A673 (cell line): ENCODE data around the gene NOL9.

ENCODE experiments used
- EZH2 ChIP-seq: fragments of 200-600 bp; sonication (generic); IDR thresholded peaks from 2 replicates; pipeline ENCODE4 v1.6.1; 2017; ENCODE audit warnings: borderline replicate concordance, low read depth, mild to moderate bottlenecking, mixed read lengths, antibody characterized with exemption, low read length; ENCODE audit not compliant: poor library complexity, severe bottlenecking
- TF ChIP-seq, protein P1 (sequence below): fragments of 300-800, 200-600 bp; sonication (generic); conservative IDR thresholded peaks from 2 replicates; pipeline ENCODE4 v1.5.1; 2017; ENCODE audit warnings: low read depth, mild to moderate bottlenecking, antibody characterized with exemption, low read length, moderate library complexity, mixed read lengths

DNA sequence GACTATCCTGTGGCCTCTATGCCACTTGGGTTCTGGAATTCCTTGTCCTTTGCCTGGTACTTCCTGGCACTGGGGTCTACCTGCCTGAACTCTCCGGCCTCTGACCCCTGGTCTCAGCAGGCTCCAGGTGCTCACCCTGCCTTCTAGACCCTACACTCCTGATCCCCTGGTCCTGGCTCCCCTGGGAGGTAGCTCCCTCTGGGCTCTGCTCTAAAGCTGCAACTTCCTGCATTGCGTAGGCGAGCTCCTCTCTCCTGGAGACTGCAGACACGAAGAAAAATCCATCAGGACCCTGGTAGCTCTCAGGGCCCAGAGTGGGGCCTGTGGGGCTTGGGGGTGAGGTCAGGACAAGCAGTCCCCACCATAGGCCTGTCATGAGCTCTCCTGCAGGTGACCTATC is 55.0 kb downstream of the NOL9 start:
- TF ChIP-seq, protein P1, sequence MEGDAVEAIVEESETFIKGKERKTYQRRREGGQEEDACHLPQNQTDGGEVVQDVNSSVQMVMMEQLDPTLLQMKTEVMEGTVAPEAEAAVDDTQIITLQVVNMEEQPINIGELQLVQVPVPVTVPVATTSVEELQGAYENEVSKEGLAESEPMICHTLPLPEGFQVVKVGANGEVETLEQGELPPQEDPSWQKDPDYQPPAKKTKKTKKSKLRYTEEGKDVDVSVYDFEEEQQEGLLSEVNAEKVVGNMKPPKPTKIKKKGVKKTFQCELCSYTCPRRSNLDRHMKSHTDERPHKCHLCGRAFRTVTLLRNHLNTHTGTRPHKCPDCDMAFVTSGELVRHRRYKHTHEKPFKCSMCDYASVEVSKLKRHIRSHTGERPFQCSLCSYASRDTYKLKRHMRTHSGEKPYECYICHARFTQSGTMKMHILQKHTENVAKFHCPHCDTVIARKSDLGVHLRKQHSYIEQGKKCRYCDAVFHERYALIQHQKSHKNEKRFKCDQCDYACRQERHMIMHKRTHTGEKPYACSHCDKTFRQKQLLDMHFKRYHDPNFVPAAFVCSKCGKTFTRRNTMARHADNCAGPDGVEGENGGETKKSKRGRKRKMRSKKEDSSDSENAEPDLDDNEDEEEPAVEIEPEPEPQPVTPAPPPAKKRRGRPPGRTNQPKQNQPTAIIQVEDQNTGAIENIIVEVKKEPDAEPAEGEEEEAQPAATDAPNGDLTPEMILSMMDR = no peak
- no peak for TF ChIP-seq EZH2
